Measurements from ENCODE around the gene FAHD2A. TPM values are rescaled to one million over a fixed set of nuclear protein-coding genes. Genes with fewer than 3 reads are reported as not detected.

Gene FAHD2A
- total RNA-seq, 1 experiment from 2014 or later: 22.5 TPM

DNA sequence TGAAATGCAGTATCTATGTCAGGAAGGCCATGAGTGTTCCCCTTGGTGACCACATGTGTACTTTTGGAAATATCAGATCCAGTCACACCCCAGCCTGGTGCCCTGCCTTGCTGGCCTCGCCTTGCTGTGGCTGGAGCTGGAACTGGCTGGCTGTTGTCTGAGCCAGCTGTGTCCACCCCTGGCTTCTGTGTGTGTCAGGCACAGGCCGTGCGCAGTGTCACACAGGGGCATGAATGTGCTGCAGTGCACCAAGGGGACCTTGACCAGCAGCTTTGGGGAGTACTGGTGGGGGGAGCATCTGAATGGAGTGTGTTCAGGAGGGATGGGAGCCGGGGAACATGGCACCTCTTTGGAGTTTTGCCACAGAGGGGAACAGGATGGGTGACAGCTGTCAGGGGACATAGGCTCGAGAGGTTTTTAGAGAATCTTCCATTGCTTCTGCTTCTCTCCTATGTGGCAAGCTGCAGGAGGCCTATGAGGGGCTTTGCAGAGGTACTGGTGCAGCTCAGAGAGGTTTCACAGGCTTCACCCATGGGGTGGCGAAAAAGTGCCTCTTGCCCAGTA lies 44.7 kb upstream of the FAHD2A start:
- Histone ChIP-seq H3K27me3 (ENCODE audit: low read length) (no peaks in the 10 kb centered on the region), H3K27ac (ENCODE audit: low read length) (no peak overlapping the region), H3K79me2 (ENCODE audit: low read length) (no peaks in the 10 kb centered on the region), H3K9me3 (ENCODE audit: low read length) (no peaks in the 10 kb centered on the region), H3K4me2 (ENCODE audit: low read depth, low read length, poor library complexity, severe bottlenecking) (no peak overlapping the region), H3K9me2 (replicated peaks; ENCODE audit: insufficient read depth, low read length) (no peaks in the 10 kb centered on the region), H4K20me1 (ENCODE audit: insufficient read depth, low read depth, low read length) (no peaks in the 10 kb centered on the region), H3K4me3 (ENCODE audit: low read length) (no peak overlapping the region), H3K9ac (ENCODE audit: low read length) (no peak overlapping the region), H2AFZ (ENCODE audit: low read length) (no peak overlapping the region), H3K36me3 (ENCODE audit: insufficient read depth, low read length) (no peaks in the 10 kb centered on the region), H3K4me1 (ENCODE audit: low read length) (no peaks in the 10 kb centered on the region)
- no peak for DNase-seq

DNA sequence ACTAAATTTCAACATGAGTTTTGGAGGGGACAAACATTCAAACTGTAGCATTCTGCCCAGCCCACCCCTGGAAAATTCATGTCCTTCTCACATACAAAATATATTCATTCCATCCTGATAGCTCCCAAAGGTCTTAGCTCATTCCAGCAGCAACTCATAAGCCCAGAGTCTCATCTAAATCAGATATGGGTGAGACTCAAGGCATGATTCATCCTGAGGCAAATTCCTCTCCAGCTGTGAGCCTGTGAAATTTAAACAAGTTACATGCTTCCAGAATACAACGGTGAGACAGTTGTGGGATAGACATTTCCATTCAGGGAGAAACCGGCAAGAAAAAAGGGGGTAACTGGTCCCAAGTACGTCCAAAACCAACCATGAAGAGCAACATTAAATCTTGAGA lies 43.5 kb upstream of the FAHD2A start:
- Histone ChIP-seq H3K4me2 (ENCODE audit: low read depth, low read length, poor library complexity, severe bottlenecking) (no peak overlapping the region), H2AFZ (ENCODE audit: low read length) (no peak overlapping the region), H4K20me1 (ENCODE audit: insufficient read depth, low read depth, low read length) (no peaks in the 10 kb centered on the region), H3K27me3 (ENCODE audit: low read length) (no peaks in the 10 kb centered on the region), H3K36me3 (ENCODE audit: insufficient read depth, low read length) (no peaks in the 10 kb centered on the region), H3K9me3 (ENCODE audit: low read length) (no peaks in the 10 kb centered on the region), H3K9me2 (replicated peaks; ENCODE audit: insufficient read depth, low read length) (no peaks in the 10 kb centered on the region), H3K4me3 (ENCODE audit: low read length) (no peak overlapping the region), H3K27ac (ENCODE audit: low read length) (no peak overlapping the region), H3K79me2 (ENCODE audit: low read length) (no peaks in the 10 kb centered on the region), H3K9ac (ENCODE audit: low read length) (no peak overlapping the region), H3K4me1 (ENCODE audit: low read length) (no peaks in the 10 kb centered on the region)
- DNase-seq: no peak

DNA sequence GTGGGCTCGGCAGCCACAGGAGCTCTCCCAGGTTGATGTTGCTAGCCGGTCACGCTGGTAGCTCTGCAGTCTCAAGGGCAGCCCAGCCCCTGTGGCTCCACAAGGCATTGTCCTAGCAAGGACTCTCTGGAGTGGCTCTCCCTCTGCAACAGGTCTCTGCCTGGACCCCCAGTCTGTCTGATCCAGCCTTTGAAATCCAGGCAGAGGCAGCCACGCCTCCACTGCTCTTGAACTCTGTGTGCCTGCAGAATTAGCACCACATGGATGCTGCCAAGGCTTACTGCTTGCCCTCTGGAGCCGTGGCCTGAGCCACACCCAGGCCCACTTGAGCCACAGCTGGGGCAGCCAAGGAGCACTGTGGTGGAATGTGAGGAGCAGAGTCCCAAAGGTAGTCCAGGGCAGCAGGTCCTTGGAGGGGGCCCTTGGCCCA lies 43.0 kb upstream of the FAHD2A start:
- no peaks in the 10 kb centered on the region for H4K20me1 ChIP-seq (ENCODE audit: insufficient read depth, low read depth, low read length)
- H3K9ac ChIP-seq (ENCODE audit: low read length): no peak overlapping the region
- no peak overlapping the region for H3K4me3 ChIP-seq (ENCODE audit: low read length)
- no peak overlapping the region for H3K27ac ChIP-seq (ENCODE audit: low read length)
- H3K4me2 ChIP-seq (ENCODE audit: low read depth, low read length, poor library complexity, severe bottlenecking): no peak overlapping the region
- no peaks in the 10 kb centered on the region for H3K9me2 ChIP-seq (replicated peaks; ENCODE audit: insufficient read depth, low read length)
- no peaks in the 10 kb centered on the region for H3K27me3 ChIP-seq (ENCODE audit: low read length)
- no peaks in the 10 kb centered on the region for H3K36me3 ChIP-seq (ENCODE audit: insufficient read depth, low read length)
- H3K79me2 ChIP-seq (ENCODE audit: low read length): no peaks in the 10 kb centered on the region
- no peak overlapping the region for H2AFZ ChIP-seq (ENCODE audit: low read length)
- DNase-seq: no peak
- no peaks in the 10 kb centered on the region for H3K9me3 ChIP-seq (ENCODE audit: low read length)
- no peaks in the 10 kb centered on the region for H3K4me1 ChIP-seq (ENCODE audit: low read length)

DNA sequence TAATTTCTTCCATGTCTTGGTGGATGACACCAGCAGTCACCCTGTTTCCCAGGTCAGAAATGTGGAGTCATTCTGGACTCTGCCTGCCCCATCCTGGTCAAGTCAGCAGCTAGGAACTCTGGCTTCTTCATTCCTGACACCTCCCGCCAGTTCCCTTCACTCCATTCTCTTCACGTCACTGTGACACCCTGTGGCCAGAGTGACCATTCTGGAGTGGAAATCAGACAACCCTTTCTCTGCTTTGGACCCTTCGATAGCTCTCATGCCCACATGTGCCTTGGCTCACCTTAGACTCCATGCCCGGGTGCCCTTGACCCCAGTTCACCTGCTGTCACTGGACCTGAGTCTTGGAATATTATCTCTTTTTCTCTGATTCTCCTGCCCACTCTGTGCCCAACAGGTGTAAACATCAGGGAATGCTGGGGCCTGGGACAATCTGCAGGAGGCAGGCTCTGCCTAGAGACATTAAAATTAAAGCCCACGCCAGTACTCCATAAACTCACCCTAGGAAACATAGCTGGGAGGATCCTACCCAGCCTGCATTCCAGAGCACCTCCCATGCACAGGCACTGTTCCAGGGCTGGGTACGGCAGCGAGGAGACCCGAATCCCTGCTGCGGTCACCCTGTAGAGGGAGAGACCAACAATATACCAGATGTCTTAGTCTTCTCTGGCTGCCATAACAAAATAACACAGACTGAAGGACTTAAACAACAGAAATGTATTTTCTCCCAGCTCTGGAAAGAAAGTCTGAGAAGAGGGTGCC lies 41.1 kb upstream of the FAHD2A start:
- H3K9me2 ChIP-seq (replicated peaks; ENCODE audit: insufficient read depth, low read length): no peaks in the 10 kb centered on the region
- no peak overlapping the region for H3K9ac ChIP-seq (ENCODE audit: low read length)

DNA sequence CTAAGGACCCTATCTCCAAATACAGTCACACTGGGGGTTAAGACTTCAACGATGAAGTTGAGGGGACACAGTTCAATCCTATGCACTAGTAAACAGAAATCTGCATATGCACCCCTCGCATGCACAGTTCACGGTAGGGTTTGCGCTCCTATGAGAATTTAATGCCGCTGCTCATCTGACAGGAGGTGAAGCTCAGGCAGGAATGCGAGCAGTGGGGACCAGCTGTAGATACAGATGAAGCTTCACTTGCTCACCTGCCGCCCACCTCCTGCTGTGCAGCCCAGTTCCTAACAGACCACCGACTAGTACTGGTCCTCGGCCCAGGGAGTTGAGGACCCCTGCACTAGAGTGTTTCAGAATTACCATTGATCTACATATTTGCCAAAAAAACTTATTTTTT lies 40.0 kb upstream of the FAHD2A start:
- no peak overlapping the region for H3K27ac ChIP-seq (ENCODE audit: low read length)
- H4K20me1 ChIP-seq (ENCODE audit: insufficient read depth, low read depth, low read length): no peaks in the 10 kb centered on the region
- no peak overlapping the region for H3K4me2 ChIP-seq (ENCODE audit: low read depth, low read length, poor library complexity, severe bottlenecking)
- H3K9me2 ChIP-seq (replicated peaks; ENCODE audit: insufficient read depth, low read length): no peaks in the 10 kb centered on the region
- no peaks in the 10 kb centered on the region for H3K27me3 ChIP-seq (ENCODE audit: low read length)
- H3K4me1 ChIP-seq (ENCODE audit: low read length): no peaks in the 10 kb centered on the region
- no peaks in the 10 kb centered on the region for H3K79me2 ChIP-seq (ENCODE audit: low read length)
- no peak overlapping the region for H2AFZ ChIP-seq (ENCODE audit: low read length)
- no peaks in the 10 kb centered on the region for H3K36me3 ChIP-seq (ENCODE audit: insufficient read depth, low read length)
- H3K4me3 ChIP-seq (ENCODE audit: low read length): no peak overlapping the region
- H3K9ac ChIP-seq (ENCODE audit: low read length): no peak overlapping the region
- no peak for DNase-seq
- no peaks in the 10 kb centered on the region for H3K9me3 ChIP-seq (ENCODE audit: low read length)

More for the DNA sequence above, 41.1 kb upstream of the FAHD2A start:
- Histone ChIP-seq H3K4me1 (ENCODE audit: low read length) (no peaks in the 10 kb centered on the region), H4K20me1 (ENCODE audit: insufficient read depth, low read depth, low read length) (no peaks in the 10 kb centered on the region), H3K4me3 (ENCODE audit: low read length) (no peak overlapping the region), H3K27me3 (ENCODE audit: low read length) (no peaks in the 10 kb centered on the region), H3K9me3 (ENCODE audit: low read length) (no peaks in the 10 kb centered on the region), H2AFZ (ENCODE audit: low read length) (no peak overlapping the region), H3K79me2 (ENCODE audit: low read length) (no peaks in the 10 kb centered on the region), H3K4me2 (ENCODE audit: low read depth, low read length, poor library complexity, severe bottlenecking) (no peak overlapping the region), H3K27ac (ENCODE audit: low read length) (no peak overlapping the region), H3K36me3 (ENCODE audit: insufficient read depth, low read length) (no peaks in the 10 kb centered on the region)
- no peak for DNase-seq

DNA sequence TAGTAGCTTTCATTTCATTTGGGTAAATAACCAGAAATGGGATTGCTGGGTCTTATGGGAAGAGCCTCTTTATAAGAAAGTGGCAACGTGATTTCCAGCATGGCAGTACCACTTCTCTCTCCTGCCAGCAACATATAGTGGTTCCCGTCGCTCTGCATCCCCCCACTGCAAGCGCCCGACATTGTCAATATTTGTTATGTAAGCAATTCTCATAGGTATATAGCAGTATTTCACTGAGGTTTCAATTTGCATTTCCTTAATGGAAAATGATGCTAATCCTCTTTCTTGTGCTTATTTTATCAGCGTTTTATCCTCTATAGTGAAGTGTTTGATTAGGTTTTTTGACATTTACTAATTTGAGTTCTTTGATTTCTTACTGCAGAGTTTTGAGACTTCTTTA lies 36.0 kb upstream of the FAHD2A start:
- H4K20me1 ChIP-seq (ENCODE audit: insufficient read depth, low read depth, low read length): no peaks in the 10 kb centered on the region
- no peaks in the 10 kb centered on the region for H3K36me3 ChIP-seq (ENCODE audit: insufficient read depth, low read length)
- no peaks in the 10 kb centered on the region for H3K9me2 ChIP-seq (replicated peaks; ENCODE audit: insufficient read depth, low read length)
- H3K9me3 ChIP-seq (ENCODE audit: low read length): no peaks in the 10 kb centered on the region
- no peak overlapping the region for H3K9ac ChIP-seq (ENCODE audit: low read length)
- no peak overlapping the region for H3K27ac ChIP-seq (ENCODE audit: low read length)
- no peak overlapping the region for H2AFZ ChIP-seq (ENCODE audit: low read length)
- no peaks in the 10 kb centered on the region for H3K4me1 ChIP-seq (ENCODE audit: low read length)
- no peak overlapping the region for H3K4me2 ChIP-seq (ENCODE audit: low read depth, low read length, poor library complexity, severe bottlenecking)
- DNase-seq: no peak
- H3K79me2 ChIP-seq (ENCODE audit: low read length): no peaks in the 10 kb centered on the region
- H3K27me3 ChIP-seq (ENCODE audit: low read length): no peaks in the 10 kb centered on the region
- H3K4me3 ChIP-seq (ENCODE audit: low read length): no peak overlapping the region

DNA sequence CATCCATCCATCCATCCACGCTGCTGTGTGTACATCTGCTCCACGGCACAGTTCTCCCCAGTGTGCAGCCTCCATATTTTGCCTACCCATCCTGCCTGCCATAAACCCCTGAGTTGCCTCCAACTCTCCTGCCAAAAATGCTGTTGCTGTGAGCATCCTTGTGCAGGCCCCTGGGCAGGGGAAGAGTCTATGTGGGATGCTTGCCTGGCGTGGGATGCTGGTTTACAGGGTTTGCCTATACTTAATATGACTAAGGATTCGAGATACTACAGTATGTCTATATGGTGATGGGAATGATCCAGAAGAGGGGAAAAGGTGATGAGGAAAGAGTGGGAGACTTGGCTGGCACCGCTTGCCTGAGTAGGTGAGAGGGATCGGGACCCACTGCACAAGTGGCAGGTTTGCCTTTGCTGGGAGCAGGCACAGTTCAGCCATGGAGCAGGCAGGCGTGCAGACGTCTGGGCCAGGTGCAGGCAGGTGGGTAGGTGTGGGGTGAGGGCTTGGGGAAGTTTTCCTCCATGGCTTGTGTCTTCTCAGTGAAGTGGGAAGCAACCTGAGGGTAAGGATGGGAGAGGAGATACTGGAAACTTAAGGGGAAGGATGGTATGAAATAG lies 30.2 kb upstream of the FAHD2A start:
- H2AFZ ChIP-seq (ENCODE audit: low read length): no peak overlapping the region
- no peak overlapping the region for H3K27ac ChIP-seq (ENCODE audit: low read length)
- no peaks in the 10 kb centered on the region for H3K79me2 ChIP-seq (ENCODE audit: low read length)
- no peaks in the 10 kb centered on the region for H3K36me3 ChIP-seq (ENCODE audit: insufficient read depth, low read length)
- no peak overlapping the region for H3K4me3 ChIP-seq (ENCODE audit: low read length)
- no peaks in the 10 kb centered on the region for H3K4me1 ChIP-seq (ENCODE audit: low read length)
- H3K27me3 ChIP-seq (ENCODE audit: low read length): no peaks in the 10 kb centered on the region
- no peaks in the 10 kb centered on the region for H4K20me1 ChIP-seq (ENCODE audit: insufficient read depth, low read depth, low read length)
- no peak overlapping the region for H3K4me2 ChIP-seq (ENCODE audit: low read depth, low read length, poor library complexity, severe bottlenecking)
- no peaks in the 10 kb centered on the region for H3K9me3 ChIP-seq (ENCODE audit: low read length)
- DNase-seq: no peak
- H3K9me2 ChIP-seq (replicated peaks; ENCODE audit: insufficient read depth, low read length): no peaks in the 10 kb centered on the region
- H3K9ac ChIP-seq (ENCODE audit: low read length): no peak overlapping the region

DNA sequence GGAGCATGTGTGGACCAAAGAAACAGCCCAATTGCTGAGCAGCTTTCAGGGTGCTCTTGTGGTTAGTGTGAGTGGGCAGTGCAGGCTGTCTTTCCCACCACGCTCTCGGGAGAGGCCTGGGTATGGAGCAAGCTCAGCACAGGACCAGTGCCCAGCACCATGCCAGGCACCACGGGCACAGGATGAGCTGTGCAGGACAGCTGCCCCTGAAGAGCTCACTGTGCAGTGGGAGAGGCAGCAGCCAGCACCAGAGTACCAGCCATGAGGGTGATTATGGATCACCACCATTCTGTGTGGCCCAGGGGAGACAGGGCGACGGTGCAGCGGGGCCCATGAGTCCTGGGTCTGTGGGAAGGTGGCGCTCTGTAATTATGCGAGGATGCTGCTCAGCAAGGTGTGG lies 29.7 kb upstream of the FAHD2A start:
- H3K4me3 ChIP-seq (ENCODE audit: low read length): no peak overlapping the region
- no peaks in the 10 kb centered on the region for H3K9me2 ChIP-seq (replicated peaks; ENCODE audit: insufficient read depth, low read length)
- H3K9ac ChIP-seq (ENCODE audit: low read length): no peak overlapping the region
- DNase-seq: no peak
- H3K79me2 ChIP-seq (ENCODE audit: low read length): no peaks in the 10 kb centered on the region
- no peaks in the 10 kb centered on the region for H3K9me3 ChIP-seq (ENCODE audit: low read length)
- H3K36me3 ChIP-seq (ENCODE audit: insufficient read depth, low read length): no peaks in the 10 kb centered on the region
- H3K4me1 ChIP-seq (ENCODE audit: low read length): no peaks in the 10 kb centered on the region
- no peak overlapping the region for H3K4me2 ChIP-seq (ENCODE audit: low read depth, low read length, poor library complexity, severe bottlenecking)
- H3K27ac ChIP-seq (ENCODE audit: low read length): no peak overlapping the region
- no peak overlapping the region for H2AFZ ChIP-seq (ENCODE audit: low read length)
- H3K27me3 ChIP-seq (ENCODE audit: low read length): no peaks in the 10 kb centered on the region
- no peaks in the 10 kb centered on the region for H4K20me1 ChIP-seq (ENCODE audit: insufficient read depth, low read depth, low read length)

Data from Karpas-422 (cell line).